GM23248 (cell line): ENCODE measurements around the gene ZNF326. TPM values are rescaled to one million over a fixed set of nuclear protein-coding genes. Genes with fewer than 3 reads are reported as not detected.

Experiments
- DNase-seq: peaks from one replicate; pipeline ENCODE4 v3.0.0-alpha.2; 2015
- H2AFZ ChIP-seq: fragments of 200-600 bp; sonication (generic); 2 replicates; pipeline ENCODE4 v1.6.1; 2016; ENCODE audit warnings: antibody characterized with exemption
- H3F3A ChIP-seq: fragments of 200-600 bp; sonication (generic); 2 replicates; pipeline ENCODE4 v1.6.1; 2016; ENCODE audit warnings: mild to moderate bottlenecking, antibody characterized with exemption, mixed run types; ENCODE audit not compliant: insufficient read depth
- H3K27ac ChIP-seq: fragments of 200-600 bp; sonication (generic); 2 replicates; pipeline ENCODE4 v1.5.1; 2016; ENCODE audit warnings: mild to moderate bottlenecking
- H3K27me3 ChIP-seq: fragments of 200-600 bp; sonication (generic); replicated peaks from 2 replicates; pipeline ENCODE4 v1.6.1; 2016; ENCODE audit warnings: mild to moderate bottlenecking; ENCODE audit not compliant: insufficient read depth
- H3K36me3 ChIP-seq: fragments of 200-600 bp; sonication (generic); 2 replicates; pipeline ENCODE4 v1.6.1; 2016; ENCODE audit warnings: low read depth, mild to moderate bottlenecking
- H3K4me1 ChIP-seq: fragments of 200-600 bp; sonication (generic); 2 replicates; pipeline ENCODE4 v1.6.1; 2016; ENCODE audit warnings: mild to moderate bottlenecking; ENCODE audit not compliant: insufficient read depth
- H3K4me2 ChIP-seq: fragments of 200-600 bp; sonication (generic); one replicate; pipeline ENCODE4 v1.6.1; 2016; ENCODE audit warnings: mild to moderate bottlenecking; ENCODE audit not compliant: unreplicated experiment
- H3K4me3 ChIP-seq: fragments of 200-600 bp; sonication (generic); 2 replicates; pipeline ENCODE4 v1.5.1; 2016; ENCODE audit warnings: mild to moderate bottlenecking
- H3K79me2 ChIP-seq: fragments of 200-600 bp; sonication (generic); 2 replicates; pipeline ENCODE4 v1.6.1; 2016; ENCODE audit warnings: mild to moderate bottlenecking; ENCODE audit not compliant: insufficient read depth
- H3K9ac ChIP-seq: fragments of 200-600 bp; sonication (generic); 2 replicates; pipeline ENCODE4 v1.6.1; 2016; ENCODE audit warnings: mild to moderate bottlenecking
- H3K9me2 ChIP-seq: fragments of 200-600 bp; sonication (generic); 2 replicates; pipeline ENCODE4 v1.6.1; 2016; ENCODE audit warnings: mixed run types, mild to moderate bottlenecking, moderate library complexity; ENCODE audit not compliant: insufficient read depth
- H3K9me3 ChIP-seq: fragments of 200-600 bp; sonication (generic); one replicate; pipeline ENCODE4 v1.6.1; 2017; ENCODE audit warnings: low read depth
- H4K20me1 ChIP-seq: fragments of 200-600 bp; sonication (generic); 2 replicates; pipeline ENCODE4 v1.6.0; 2016; ENCODE audit not compliant: insufficient read depth
- EZH2 ChIP-seq: fragments of 200-600 bp; sonication (generic); IDR thresholded peaks from 2 replicates; pipeline ENCODE4 v1.6.1; 2018; ENCODE audit warnings: antibody characterized with exemption, mild to moderate bottlenecking; ENCODE audit not compliant: insufficient read depth, poor library complexity, severe bottlenecking
- EZH2phosphoT487 ChIP-seq: fragments of 200-600 bp; sonication (generic); IDR thresholded peaks from 2 replicates; pipeline ENCODE4 v1.6.1; 2018; ENCODE audit warnings: antibody characterized with exemption, moderate library complexity, mild to moderate bottlenecking, low read depth; ENCODE audit not compliant: insufficient read depth
- WGBS, 2 experiments: methylation state at CpG; one replicate each; pipeline ENCODE4 v1.1.6; 2015 to 2017; ENCODE audit warnings: low lambda C conversion rate in 2 of 2, low coverage in 1 of 2; ENCODE audit errors: missing lambda C conversion rate in 2 of 2; 5-methylcytosine and 5-hydroxymethylcytosine counted together
- in situ Hi-C: fragments of 300-500 bp; cut with MboI; formaldehyde crosslinking; loops from 2 replicates; pipeline ENCODE4 v1.15.0; 2020
- polyA plus RNA-seq: library from polyadenylated mRNA; unstranded; fragments of >200 nt; fragmentation: Nextera tagmentation; extraction: Ambion mirVana; gene quantifications from 2 replicates; pipeline ENCODE4 v1.2.1, GENCODE V29; 2016
- small RNA-seq: library from RNA; depleted of rRNA; stranded (forward); fragments of <200 nt; gene quantifications from one replicate; pipeline ENCODE3, GENCODE V24; 2014; ENCODE audit warnings: low read depth, low replicate concordance
- total RNA-seq: library from RNA; depleted of rRNA; stranded (reverse); fragments of >200 nt; shearing (Covaris generic); gene quantifications from 2 replicates; pipeline ENCODE4 v1.2.3, GENCODE V29; 2014; rRNA removed

ZNF326 gene
- total and polyA plus RNA-seq, 2 experiments from 2014 or later: 5.2 to 17.7 TPM

- Histone ChIP-seq H3K27ac (no peak overlapping the region), H3K9me3 (no peaks in the 10 kb centered on the region), H3K36me3 (no peaks in the 10 kb centered on the region), H3K9me2 (no peaks in the 10 kb centered on the region), H4K20me1 (no peaks in the 10 kb centered on the region), H3K27me3 (no peaks in the 10 kb centered on the region), H2AFZ (no peak overlapping the region), H3K4me3 (no peak overlapping the region), H3K79me2 (no peaks in the 10 kb centered on the region), H3K4me2 (no peak overlapping the region), H3F3A (no peaks in the 10 kb centered on the region), H3K4me1 (no peaks in the 10 kb centered on the region), H3K9ac (no peak overlapping the region)
- TF ChIP-seq EZH2: no peak
- TF ChIP-seq EZH2phosphoT487: no peak
- 55 to 58% methylated on average over 5 of the region's 5 CpGs for WGBS, 2 experiments
- no peak for DNase-seq
- in situ Hi-C loops: no loop called here
Observed at GRCh38 chr1:90068611-90069280, 73.8 kb downstream of the ZNF326 start.

GRCh38 chr1:90074137-90074536, 79.2 kb downstream of the ZNF326 start:
- Histone ChIP-seq H2AFZ (no peak overlapping the region), H3K9ac (no peak overlapping the region), H4K20me1 (no peaks in the 10 kb centered on the region), H3K27me3 (no peaks in the 10 kb centered on the region), H3K27ac (no peak overlapping the region), H3K4me1 (no peaks in the 10 kb centered on the region), H3K36me3 (no peaks in the 10 kb centered on the region), H3K79me2 (no peaks in the 10 kb centered on the region), H3K9me3 (no peaks in the 10 kb centered on the region), H3K9me2 (no peaks in the 10 kb centered on the region), H3K4me3 (no peak overlapping the region), H3K4me2 (no peak overlapping the region), H3F3A (no peaks in the 10 kb centered on the region)
- in situ Hi-C loops: no loop called here
- TF ChIP-seq EZH2 (no peak), EZH2phosphoT487 (no peak)
- WGBS, 2 experiments: 40 to 42% methylated on average over 5 of the region's 5 CpGs
- no peak for DNase-seq

GRCh38 chr1:90074566-90074965, 79.7 kb downstream of the ZNF326 start:
- WGBS, 2 experiments: 14 to 17% methylated on average over 4 of the region's 4 CpGs
- Histone ChIP-seq H3K27me3 (no peaks in the 10 kb centered on the region), H3K36me3 (no peaks in the 10 kb centered on the region), H3K27ac (no peak overlapping the region), H3F3A (no peaks in the 10 kb centered on the region), H4K20me1 (no peaks in the 10 kb centered on the region), H3K9me3 (no peaks in the 10 kb centered on the region), H2AFZ (no peak overlapping the region), H3K4me1 (no peaks in the 10 kb centered on the region), H3K4me3 (no peak overlapping the region), H3K9me2 (no peaks in the 10 kb centered on the region), H3K9ac (no peak overlapping the region), H3K4me2 (no peak overlapping the region), H3K79me2 (no peaks in the 10 kb centered on the region)
- in situ Hi-C loops: no loop called here
- TF ChIP-seq EZH2phosphoT487 (no peak), EZH2 (no peak)
- DNase-seq: no peak

GRCh38 chr1:90074970-90075391, 80.1 kb downstream of the ZNF326 start:
- Histone ChIP-seq H3K4me3 (no peak overlapping the region), H3K27me3 (no peaks in the 10 kb centered on the region), H3K79me2 (no peaks in the 10 kb centered on the region), H3K27ac (no peak overlapping the region), H3K9ac (no peak overlapping the region), H3K9me2 (no peaks in the 10 kb centered on the region), H3K36me3 (no peaks in the 10 kb centered on the region), H4K20me1 (no peaks in the 10 kb centered on the region), H3K9me3 (no peaks in the 10 kb centered on the region), H2AFZ (no peak overlapping the region), H3F3A (no peaks in the 10 kb centered on the region), H3K4me1 (no peaks in the 10 kb centered on the region), H3K4me2 (no peak overlapping the region)
- in situ Hi-C loops: no loop called here
- DNase-seq: no peak
- no peak for TF ChIP-seq EZH2phosphoT487
- whole genome bisulfite sequencing, 2 experiments: 0 to 5% methylated on average over 1 of the region's 1 CpG

- no peak overlapping the region for H3K9ac ChIP-seq
- H3K9me2 ChIP-seq: no peaks in the 10 kb centered on the region
- no peaks in the 10 kb centered on the region for H3K36me3 ChIP-seq
- DNase-seq: no peak
- in situ Hi-C loops: no loop called here
- no peak overlapping the region for H2AFZ ChIP-seq
- H4K20me1 ChIP-seq: no peaks in the 10 kb centered on the region
- no peaks in the 10 kb centered on the region for H3K79me2 ChIP-seq
- H3K4me1 ChIP-seq: no peaks in the 10 kb centered on the region
- H3K9me3 ChIP-seq: no peaks in the 10 kb centered on the region
- WGBS, 2 experiments: 33 to 35% methylated on average over 7 of the region's 7 CpGs
- peaks cover 20% of the 10 kb centered on the region for H3K27me3 ChIP-seq
- no peak overlapping the region for H3K4me2 ChIP-seq
- H3K4me3 ChIP-seq: no peak overlapping the region
- no peak overlapping the region for H3K27ac ChIP-seq
- TF ChIP-seq EZH2phosphoT487 (no peak), EZH2 (no peak)
- H3F3A ChIP-seq: no peaks in the 10 kb centered on the region
Observed at GRCh38 chr1:90083995-90084394, 89.1 kb downstream of the ZNF326 start.

Small RNA genes lying within 50 kb of the gene (small RNA-seq; reads per million reads assigned to genes)
- gene RN7SKP272: not detected

Other genes with a start within 250 kb of the ZNF326 start
- 30.7 and 35.3 TPM in 2 replicates for gene LRRC8D, start 174.1 kb upstream of the ZNF326 start, total RNA-seq
- gene LRRC8D, start 174.1 kb upstream of the ZNF326 start, polyA plus RNA-seq: 29.9 and 30.1 TPM in 2 replicates